Activated CD8-positive, alpha-beta memory T cell treated with anti-CD3 and anti-CD28 coated beads, Interleukin-2, amount 50 U/mL, for 24 hours (primary cell): ENCODE measurements around the gene ZXDC.

Experiments used
- DNase-seq: peaks from one replicate; pipeline ENCODE4 v3.0.0-alpha.2; 2020; ENCODE audit errors: extremely low read depth

The ZXDC gene

DNA sequence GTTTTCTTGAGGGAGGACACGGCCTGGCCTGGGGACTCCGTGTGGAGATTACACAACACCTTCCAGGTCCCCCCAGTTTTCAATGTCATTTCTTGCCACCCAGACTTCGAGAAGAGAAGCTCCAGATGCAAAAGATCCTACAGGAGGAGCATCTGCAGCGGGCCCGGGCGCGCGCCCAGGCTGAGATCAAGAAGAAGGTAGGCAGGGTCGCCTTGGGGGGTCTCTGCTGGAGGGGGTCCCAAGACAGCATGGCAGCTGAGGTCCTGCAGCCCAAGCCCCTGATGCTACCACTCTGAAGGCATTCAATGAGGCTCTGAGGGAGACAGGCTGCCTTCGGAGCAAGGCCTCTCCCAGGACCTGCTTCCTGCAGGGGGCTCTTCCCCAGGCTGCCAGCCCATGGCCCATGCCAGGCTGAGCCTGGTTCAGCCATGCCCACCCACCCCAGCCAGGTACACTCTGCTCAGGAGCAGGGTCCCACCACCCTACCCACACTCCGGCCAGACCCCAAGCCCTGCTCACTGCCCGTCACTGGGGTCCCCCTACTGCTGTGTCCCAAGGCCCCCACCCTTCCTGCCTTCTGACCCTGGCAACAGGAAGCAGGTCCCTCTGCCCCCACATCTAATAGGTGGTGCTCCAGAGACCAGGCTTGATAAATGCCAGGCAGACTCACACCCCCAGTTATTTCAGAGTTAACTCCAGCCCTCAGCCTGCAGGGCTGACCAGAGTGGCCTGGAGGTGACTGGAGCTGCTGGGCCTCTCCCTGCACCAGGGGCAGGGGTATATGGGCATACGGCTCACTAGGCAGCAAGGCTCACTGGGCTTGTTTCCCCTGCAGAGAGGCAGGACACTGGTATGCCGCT is 40.0 kb downstream of the ZXDC start:
- DNase-seq: no peak

DNA sequence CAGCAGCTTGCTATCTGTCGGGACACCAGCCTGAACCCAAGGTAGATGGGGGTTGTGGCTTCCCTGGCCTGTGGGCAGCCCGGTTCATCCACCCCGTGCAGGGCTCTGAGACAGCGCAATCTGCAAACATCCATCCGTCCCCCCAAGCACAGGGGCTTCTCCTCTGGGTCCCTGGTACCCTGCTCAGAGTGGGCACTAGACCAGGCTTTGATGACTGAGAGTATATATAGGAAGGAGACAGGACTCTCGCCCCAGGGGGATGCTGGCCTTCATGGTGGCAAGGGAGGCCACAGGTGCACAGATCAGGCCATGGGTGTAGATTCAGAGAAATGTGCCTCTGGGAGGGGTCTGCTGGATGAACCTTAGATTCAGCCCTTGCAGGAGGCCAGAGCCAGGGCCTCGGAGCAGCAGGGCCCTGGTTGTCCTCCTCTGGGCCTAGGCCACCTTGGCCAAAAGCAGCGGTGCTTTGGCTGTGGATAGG is 40.7 kb downstream of the ZXDC start:
- DNase-seq: no peak

DNA sequence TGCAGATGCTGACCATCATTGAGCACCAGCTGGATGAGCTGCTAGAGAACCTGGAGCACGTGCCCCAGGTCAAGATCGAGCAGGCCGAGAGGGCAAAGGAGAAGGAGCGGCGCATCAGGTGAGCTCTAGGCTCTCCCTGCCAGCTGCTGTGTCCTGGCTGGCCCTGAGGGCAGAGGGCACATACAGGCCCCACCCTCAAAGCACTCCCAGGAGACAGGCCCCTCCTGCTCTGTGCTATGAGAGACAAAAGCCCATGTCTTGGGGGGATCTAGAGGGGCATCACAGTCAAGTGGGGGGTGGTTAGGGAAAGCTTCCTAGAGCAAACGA is 41.5 kb downstream of the ZXDC start:
- no peak for DNase-seq

DNA sequence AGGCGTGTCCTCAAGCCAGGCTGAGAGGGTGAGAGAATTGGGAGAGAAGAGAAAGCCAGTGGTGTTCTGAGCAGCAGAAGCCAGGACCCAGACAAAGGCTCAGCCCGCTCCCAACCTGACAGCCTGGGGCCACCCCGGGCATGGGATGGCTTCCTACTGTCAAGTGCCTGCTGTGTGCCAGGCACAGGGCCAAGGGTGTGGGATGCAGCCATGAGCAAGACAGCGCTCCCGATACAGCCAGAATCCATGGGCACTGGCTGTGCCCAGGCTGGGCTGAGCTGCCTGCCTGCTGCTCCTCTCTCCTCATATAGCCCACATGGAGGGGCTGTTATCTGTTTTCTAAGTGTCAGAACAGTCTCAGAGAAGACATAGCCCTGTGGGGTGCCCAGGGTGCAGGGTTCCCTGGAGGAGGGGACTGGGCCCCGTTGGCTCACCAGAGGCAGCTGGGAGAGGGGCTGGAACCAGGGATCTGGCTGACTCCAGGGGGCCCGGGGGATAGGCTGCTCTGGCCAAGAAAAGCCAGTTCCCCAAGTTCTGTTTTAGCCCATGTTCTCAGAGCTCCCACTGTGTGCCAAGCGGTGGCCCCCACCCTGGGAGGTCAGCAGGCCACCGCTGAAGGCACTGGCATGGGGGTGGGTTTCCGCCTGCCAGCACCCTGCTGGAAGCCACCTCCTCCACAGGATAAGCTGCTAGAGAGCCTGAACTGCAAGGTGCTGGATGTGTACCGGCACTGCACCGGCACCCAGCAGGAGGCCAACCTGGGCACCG is 42.0 kb downstream of the ZXDC start:
- DNase-seq: no peak

DNA sequence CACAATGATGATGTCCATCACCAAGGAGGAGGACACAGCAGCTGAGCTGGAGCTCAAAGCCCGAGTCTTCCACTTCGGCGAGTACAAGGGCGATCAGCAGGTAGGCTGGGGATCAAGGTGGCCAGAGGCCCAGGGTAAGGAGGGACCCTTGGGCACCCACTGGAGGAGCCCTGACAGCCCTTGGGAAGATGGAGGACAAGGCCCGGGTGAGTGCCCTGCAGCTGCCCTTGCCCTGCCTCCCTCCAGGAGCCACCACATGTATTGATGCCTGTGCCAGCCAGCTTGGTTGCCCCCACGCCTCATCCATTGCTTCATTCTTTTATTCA is 42.6 kb downstream of the ZXDC start:
- no peak for DNase-seq

DNA sequence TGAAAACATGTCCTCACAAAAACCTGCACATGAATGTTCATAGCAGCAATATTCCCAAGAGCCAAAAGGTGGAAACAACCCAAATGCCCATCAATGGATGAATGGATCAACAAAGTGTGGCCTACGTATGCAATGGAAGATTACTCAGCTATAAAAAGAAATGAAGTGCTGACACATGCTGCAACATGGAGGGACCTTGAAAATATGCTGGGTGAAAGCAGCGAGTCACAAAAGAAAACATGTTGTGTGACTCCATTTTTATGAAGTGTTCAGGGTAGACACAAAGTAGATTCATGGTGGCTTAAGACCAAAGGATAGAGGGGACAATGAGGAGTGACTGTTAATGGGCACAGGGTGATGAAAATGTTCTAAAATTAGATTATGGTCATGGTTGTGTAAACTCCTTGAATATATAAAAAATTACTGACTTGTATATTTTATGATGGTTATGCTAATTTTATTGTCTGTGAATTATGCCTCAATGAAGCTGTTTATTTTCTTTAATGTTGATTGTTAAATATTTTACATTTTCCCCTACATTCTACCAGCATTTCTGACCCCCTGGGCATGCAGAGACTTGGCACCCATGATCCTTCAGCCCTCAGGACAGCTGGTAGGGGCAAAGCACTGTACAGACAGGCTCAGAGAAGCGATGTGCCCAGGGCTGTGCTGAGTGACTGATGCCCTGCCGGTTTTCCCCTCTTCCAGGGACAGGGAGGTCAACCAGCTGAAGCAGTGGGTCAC is 43.2 kb downstream of the ZXDC start:
- no peak for DNase-seq

DNA sequence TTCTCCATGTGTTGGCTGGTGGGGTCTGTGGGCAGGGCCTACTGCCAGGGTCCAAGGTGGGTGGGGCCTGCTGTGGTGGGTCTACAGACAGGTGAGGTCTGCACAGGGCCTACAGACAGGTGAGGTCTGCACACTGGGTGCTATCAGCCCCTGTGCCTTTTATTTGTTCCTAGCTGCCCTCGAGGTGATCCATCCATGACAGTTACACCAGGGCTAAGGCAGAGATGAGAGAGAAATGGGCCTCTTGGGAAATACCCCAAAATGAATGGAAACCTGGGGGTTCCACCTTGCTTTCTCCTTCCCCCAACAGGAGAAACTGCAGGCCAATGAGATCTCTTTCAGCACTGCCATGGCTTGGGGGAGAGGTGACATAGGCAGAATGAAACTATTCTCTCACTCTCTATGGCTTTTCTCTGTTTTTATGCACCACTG is 44.6 kb downstream of the ZXDC start:
- DNase-seq: no peak

DNA sequence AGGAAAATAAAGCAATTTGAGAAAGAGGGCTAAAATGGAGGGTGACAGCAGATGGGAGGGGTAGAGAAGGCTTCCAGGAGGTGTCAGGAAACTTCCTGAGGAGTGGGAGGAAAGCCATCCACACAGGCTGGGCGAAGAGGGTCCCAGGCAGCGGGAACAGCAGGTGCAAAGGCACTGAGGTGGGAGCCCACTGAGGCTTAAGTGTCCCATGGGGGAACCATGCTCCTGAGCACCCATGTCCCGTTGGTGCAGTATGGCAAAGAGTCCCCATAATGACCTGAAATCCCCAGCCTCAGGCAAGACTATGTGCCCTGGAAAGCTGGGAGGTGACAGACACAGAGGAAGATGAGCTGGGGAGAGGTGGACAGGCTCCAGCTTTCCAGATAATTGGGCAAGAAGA is 50.9 kb downstream of the ZXDC start:
- no peak for DNase-seq

DNA sequence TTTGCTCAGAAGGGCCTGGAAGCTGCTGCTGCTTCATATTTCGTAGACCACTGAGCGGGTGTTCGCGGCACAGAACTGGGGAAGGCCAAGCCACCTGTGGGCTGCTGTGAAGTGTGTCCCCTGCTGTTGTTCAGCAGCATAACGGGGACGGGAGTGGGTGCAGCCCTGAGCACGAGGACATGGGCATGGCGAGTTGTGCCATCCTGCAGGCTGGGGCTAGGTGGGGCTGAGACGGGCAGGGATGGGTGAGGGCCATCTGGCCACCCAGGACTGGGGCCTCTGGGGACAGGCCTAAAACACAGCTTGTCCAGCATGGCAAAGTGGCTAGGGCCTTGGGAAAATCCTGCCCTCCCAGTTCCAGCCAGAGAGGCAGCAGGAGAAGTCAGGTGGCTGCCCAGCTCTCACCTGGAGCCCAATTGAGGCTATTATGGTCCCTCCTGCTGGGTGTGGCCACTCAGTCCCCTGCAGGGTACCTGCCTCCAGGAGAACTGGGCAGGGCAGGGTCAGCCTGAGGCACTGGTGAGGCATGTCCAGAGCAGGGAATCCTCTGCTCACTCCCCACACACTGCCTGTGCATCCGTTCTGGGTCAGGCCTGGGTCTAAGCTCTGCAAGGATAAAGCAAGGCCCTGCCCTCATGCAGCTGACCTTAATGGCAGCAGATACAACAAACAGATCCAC is 51.5 kb downstream of the ZXDC start:
- DNase-seq: no peak

DNA sequence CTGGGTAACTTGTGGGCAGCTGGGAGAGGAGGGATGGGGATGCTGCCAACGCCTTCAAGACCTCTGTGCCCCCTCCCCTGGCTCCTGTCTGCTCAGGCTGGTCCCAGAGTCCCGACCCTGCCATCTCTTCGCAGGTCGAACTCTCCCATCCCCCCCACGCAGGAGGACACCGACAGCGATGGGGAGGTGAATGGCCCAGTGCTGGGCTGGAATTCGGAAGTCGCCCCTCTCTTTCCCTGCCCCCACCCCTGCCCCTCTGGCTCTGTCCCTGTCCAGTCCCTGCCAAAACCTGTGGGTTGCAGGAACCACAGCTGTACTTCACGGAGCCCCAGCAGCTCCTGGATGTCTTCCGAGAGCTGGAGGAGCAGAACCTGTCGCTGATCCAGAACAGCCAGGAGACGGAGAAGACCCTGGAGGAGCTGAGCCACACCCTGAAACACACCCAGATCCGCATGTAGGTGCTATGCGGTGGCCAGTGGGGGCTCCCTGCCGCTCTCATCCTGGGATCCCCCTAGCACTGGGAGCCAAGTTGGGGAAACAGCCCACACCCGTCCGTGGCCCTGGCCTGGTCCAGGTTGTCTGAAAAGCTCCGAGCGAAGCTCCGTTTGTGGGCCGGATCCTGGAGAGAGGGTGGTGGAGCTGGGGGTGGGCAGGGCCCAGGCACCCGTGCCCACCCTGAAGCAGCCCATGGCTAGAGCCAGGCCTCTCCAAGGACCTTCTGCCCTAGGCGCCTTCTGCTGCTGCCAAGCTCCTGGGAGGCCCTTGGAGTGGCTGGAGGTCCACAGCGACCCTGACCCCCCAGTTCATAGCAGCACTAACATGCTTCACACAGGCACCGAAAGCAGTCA is 52.3 kb downstream of the ZXDC start:
- DNase-seq: no peak

DNA sequence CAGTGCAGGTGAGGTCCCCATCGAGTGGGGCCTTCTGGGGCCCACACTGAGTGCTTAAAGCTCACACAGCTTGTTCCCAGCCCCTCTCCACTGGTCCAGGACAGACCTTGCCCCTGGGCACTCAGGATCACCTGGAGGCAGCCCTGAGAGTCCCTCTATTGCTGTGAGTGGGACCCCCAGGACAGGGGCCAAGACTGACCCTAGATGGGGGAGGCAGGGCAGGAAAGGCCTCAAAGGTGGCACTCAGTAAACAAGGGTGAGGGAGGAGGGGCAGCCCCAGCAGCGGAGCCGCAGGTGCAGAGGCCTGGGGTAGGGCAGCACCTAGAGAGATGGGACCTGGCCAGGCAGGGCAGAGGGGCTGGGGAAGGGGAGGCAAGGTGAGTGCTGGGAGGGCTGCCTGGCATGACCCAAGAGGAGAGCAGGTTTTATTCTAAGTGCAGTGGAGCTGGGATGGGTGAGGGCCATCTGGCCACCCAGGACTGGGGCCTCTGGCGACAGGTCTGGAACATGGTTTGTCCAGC is 53.1 kb downstream of the ZXDC start:
- DNase-seq: no peak

DNA sequence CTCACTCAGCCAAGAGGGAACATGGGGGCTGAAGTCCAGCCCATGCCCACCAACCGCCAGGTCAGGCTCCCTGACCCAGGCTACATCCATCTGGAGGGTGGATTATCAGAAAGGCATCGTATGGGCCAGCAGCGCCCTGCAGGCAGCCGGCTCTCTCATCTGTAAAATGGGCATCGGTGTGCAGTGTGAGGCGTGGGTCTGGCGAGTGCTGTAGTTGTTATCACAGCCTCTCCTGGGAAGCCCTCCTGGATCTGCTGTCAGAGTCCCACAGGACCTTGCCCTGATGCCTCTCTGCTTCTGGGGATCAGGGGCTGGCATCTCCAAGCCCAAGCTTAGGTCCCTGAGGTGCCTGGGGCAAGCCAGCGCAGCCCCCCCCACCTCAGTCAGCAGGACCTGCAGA is 53.6 kb downstream of the ZXDC start:
- no peak for DNase-seq

DNA sequence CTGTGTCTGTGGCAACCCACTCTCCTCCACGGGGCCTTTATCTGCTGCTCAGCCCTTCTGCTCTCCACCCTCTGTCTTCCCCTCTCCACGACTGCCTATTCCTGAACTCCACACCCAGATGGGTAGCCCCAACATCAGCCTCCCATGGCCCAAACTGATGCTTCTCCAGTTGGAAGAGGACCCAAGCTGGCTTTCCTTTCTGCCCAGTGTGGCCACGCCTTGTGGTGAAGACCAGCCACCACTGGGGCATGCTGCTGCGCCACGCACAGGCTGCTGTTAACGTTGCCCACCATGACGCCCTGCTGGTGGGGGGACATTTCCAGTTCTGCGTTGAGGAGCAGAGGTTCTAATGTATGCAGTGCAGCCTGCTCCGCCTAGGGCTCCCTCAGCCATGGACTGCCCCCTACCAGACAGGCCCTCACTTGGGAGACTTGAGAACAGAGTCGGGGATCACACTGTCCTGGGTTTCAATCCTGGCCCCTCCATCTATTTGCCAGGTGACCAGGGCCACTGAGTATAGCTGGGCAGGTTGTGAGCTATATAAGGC is 54.0 kb downstream of the ZXDC start:
- DNase-seq: no peak

DNA sequence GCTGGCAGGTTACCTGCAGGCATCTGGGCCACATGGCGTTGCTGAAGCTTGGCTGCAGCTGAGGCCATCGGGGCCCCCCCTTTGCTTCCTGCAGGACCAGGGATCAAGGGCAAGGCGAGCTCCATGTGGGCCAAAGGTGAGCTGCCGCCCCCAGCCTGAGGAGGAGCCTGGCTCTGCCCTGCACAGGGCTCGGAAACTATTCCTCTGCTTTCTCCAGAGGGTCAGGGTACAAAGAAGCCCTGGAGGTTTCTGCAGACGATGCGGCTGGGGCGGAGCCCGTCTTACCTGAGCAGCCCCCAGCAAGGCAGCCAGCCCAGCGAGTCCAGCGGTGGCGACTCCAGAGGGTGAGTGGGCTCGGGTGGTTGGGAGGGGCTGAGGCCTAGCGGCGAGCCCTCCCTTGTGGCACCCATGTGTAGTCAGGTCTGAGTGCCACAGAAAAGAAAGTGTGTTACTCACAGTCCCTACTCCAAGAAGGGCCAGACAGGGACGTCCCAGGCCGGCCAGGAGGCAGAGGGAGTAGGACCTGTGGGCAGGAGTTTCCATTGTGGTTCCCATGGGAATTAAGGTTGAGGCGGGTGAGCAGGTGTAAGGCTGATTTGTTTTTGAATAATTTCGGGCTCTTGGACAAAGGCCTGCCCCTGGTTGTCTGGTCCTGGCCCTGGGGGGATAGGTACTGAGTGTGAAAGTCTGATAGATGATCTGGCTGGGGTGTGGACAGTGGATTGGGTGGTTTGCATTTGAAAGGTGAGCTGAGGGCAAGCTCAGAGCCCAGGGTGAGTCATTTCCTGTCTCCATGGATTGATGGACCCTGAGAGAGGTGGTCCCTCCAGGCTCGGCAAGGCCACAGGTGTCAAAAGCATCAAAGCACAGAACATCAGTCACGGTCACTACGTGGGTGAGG is 55.6 kb downstream of the ZXDC start:
- DNase-seq: no peak

DNA sequence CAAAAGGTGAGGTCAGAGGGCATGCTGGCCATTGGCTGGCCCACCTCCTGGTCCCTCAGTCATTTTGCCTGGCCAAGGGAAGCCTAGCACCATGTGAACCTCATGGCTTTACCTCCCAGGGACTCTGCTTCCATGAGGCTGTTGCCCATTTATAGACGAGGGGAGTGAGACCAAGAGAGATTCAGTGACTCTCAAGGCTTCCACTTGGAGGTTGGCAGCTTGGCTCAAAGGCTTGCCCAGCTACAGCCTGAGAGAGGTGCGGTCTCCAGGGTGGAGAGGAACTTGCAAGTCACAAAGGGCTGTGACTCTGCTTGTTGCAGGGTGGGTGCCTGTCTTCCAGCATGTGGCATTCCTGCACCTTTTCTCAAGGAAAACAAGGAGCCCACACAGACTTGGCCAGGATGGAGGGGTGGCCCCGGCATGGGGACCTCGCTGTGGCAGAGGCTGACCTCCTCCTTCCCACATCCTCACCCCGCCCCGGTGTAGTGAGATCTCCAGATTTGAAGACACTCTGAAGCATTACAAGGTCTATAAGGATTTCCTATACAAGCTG is 56.5 kb downstream of the ZXDC start:
- no peak for DNase-seq

DNA sequence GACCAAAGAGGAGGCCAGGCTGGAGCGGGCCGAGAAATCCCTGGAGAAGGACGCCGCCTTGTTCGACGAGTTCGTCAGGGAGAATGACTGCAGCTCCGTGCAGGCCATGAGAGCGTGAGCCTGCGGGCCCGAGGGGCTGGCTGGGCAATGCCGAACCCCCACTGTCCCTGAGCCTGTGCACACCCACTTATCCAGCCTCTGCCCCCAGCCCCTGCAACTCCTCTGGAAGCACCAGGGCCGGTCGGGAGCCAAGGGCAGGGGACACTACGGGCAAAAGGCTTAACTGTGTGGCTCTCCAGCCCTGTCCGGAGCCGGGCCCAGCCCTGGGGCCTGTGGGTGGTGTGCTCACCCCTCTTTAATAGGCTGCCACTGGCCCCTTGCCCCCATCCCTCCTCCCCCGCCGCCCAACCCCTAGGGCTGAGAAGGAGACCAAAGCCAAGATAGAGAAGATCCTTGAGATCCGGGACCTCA is 57.0 kb downstream of the ZXDC start:
- no peak for DNase-seq

DNA sequence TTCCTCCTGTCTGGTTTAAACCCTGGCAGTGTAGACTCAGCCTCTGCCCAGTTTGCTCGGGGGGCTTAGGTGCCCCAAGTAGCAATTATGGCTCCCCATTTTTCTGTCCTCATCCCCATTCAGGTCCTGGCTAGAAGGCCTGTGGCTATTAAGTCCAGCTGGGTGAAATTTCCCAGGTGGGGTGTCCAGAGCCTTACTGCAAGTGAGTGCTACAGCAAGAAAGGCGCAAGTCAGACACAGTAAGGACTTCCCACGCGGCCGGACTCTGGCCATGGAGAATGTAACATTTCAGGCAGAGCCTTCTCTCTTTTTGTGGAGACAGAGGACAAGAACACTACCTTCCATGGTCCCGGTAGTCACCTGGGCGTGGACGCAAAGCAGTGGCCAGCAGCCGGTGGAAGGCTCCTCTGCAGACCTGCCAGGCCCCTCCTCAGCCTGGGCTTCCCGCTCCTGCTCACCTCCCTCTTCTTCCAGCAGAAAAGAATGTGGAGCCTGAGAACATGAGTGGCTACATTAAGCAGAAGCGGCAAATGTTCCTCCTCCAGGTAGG is 57.6 kb downstream of the ZXDC start:
- no peak for DNase-seq

DNA sequence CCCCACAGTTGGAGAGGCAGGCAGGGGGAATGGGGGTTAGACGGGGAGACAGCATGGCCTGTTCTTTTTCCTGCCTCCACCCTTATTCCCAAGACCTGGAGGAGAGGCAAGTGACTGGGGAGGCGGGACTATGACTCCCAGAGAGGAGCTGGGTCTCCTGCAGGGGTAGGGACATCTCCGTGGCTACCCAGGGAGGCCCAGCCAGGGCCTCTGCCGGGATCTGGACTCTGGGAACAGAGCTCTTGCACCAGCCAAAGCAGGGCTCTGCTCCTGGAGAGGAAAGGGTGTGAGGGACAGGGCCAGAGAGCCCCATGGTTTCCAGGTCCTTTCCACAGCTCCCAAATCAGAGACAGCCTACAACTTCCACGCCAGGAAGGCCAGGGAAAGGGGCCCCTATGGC is 58.2 kb downstream of the ZXDC start:
- no peak for DNase-seq

DNA sequence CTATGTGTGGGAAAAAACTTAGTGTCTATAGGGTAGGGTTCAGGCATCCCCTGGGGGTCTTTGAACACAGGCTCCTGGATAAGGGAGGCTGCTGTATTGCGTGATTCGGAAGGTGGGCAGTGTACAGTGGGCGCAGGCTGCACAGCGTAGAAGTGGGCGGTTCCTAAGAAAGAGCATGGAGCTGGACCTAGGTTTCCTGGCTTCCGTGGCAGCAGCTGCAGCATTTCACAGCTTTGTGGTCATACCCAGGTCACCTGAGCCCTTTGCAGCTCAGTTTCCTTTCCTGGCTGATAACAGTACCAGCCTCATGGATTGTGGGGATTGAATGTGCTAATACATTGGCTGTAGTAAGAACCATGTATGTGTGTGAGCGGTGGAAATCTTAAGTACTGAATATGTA is 58.7 kb downstream of the ZXDC start:
- no peak for DNase-seq
